Effector memory CD4-positive, alpha-beta T cell (primary cell): ENCODE data around the gene FAM89B.

Source experiments
- DNase-seq, 3 donors: peaks; one replicate each; pipeline ENCODE4 v3.0.0-alpha.2; 2020
- H3K27ac ChIP-seq: 2 replicates; pipeline ENCODE4 v1.7.0; 2013; ENCODE audit warnings: mild to moderate bottlenecking, low read length, moderate library complexity; ENCODE audit not compliant: insufficient read depth, poor library complexity, severe bottlenecking
- H3K27me3 ChIP-seq: replicated peaks from 2 replicates; pipeline ENCODE4 v1.7.0; 2013; ENCODE audit warnings: mild to moderate bottlenecking, low read length; ENCODE audit not compliant: insufficient read depth, control insufficient read depth, poor library complexity, severe bottlenecking
- H3K36me3 ChIP-seq: 2 replicates; pipeline ENCODE4 v1.7.0; 2013; ENCODE audit warnings: mild to moderate bottlenecking, low read length, moderate library complexity; ENCODE audit not compliant: control insufficient read depth, insufficient read depth
- H3K4me1 ChIP-seq: 2 replicates; pipeline ENCODE4 v1.7.0; 2013; ENCODE audit warnings: low read length, mild to moderate bottlenecking; ENCODE audit not compliant: control insufficient read depth, insufficient read depth, poor library complexity, severe bottlenecking
- H3K4me3 ChIP-seq: 2 replicates; pipeline ENCODE4 v1.7.0; 2013; ENCODE audit warnings: low read length, low read depth, mild to moderate bottlenecking; ENCODE audit not compliant: insufficient read depth, poor library complexity, severe bottlenecking
- H3K9me3 ChIP-seq: 2 replicates; pipeline ENCODE4 v1.7.0; 2013; ENCODE audit warnings: mild to moderate bottlenecking, low read length, moderate library complexity; ENCODE audit not compliant: control insufficient read depth

The FAM89B gene

GRCh38 chr11:65590240-65590738, 18.0 kb downstream of the FAM89B start:
- Histone ChIP-seq H3K4me3 (no peak overlapping the region), H3K27me3 (no peaks in the 10 kb centered on the region), H3K36me3 (peaks cover 42% of the 10 kb centered on the region), H3K4me1 (peaks cover 24% of the 10 kb centered on the region), H3K9me3 (no peaks in the 10 kb centered on the region), H3K27ac (no peak overlapping the region)
- no peak for DNase-seq

GRCh38 chr11:65591939-65592857, 19.9 kb downstream of the FAM89B start:
- H3K27me3 ChIP-seq: no peaks in the 10 kb centered on the region
- H3K9me3 ChIP-seq: no peaks in the 10 kb centered on the region
- no peak for DNase-seq
- H3K4me3 ChIP-seq: no peak overlapping the region
- H3K36me3 ChIP-seq: peaks cover 28% of the 10 kb centered on the region
- H3K4me1 ChIP-seq: peaks cover 32% of the 10 kb centered on the region
- no peak overlapping the region for H3K27ac ChIP-seq

- Histone ChIP-seq H3K4me1 (peaks cover 25% of the 10 kb centered on the region), H3K27ac (no peak overlapping the region), H3K4me3 (no peak overlapping the region), H3K27me3 (no peaks in the 10 kb centered on the region), H3K36me3 (peaks cover 34% of the 10 kb centered on the region), H3K9me3 (no peaks in the 10 kb centered on the region)
- DNase-seq: no peak
Measured at GRCh38 chr11:65592858-65593517, 20.6 kb downstream of the FAM89B start.

GRCh38 chr11:65593518-65594414, 21.4 kb downstream of the FAM89B start:
- Histone ChIP-seq H3K27me3 (no peaks in the 10 kb centered on the region), H3K36me3 (peaks cover 42% of the 10 kb centered on the region), H3K27ac (no peak overlapping the region), H3K9me3 (no peaks in the 10 kb centered on the region), H3K4me1 (peaks cover 17% of the 10 kb centered on the region), H3K4me3 (no peak overlapping the region)
- DNase-seq: no peak

GRCh38 chr11:65595131-65595530, 22.8 kb downstream of the FAM89B start:
- Histone ChIP-seq H3K27ac (peak overlapping the region; percentile 22), H3K4me1 (peaks cover 16% of the 10 kb centered on the region), H3K9me3 (no peaks in the 10 kb centered on the region), H3K27me3 (no peaks in the 10 kb centered on the region), H3K4me3 (no peak overlapping the region), H3K36me3 (peaks cover 42% of the 10 kb centered on the region)
- DNase-seq: no peak

GRCh38 chr11:65595543-65596281, 23.4 kb downstream of the FAM89B start, which contains the start of gene KCNK7:
Gene KCNK7, minus strand, starts transcription at chr11:65595800. Its CDS starts 28 bp downstream, at chr11:65595772.
- peak within 1 kb of the TSS; percentile 22 for H3K27ac ChIP-seq
- H3K27me3 ChIP-seq: no peaks in the 10 kb centered on the region
- DNase-seq: no peak
- H3K4me3 ChIP-seq: no peak within 1 kb of the TSS
- H3K9me3 ChIP-seq: no peaks in the 10 kb centered on the region
- peaks cover 38% of the 10 kb centered on the region for H3K36me3 ChIP-seq
- H3K4me1 ChIP-seq: peaks cover 16% of the 10 kb centered on the region

GRCh38 chr11:65596520-65596919, 24.2 kb downstream of the FAM89B start:
- H3K36me3 ChIP-seq: peaks cover 38% of the 10 kb centered on the region
- no peak overlapping the region for H3K27ac ChIP-seq

GRCh38 chr11:65598258-65598699, 25.9 kb downstream of the FAM89B start:
- Histone ChIP-seq H3K9me3 (no peaks in the 10 kb centered on the region), H3K36me3 (peaks cover 31% of the 10 kb centered on the region), H3K27me3 (no peaks in the 10 kb centered on the region), H3K27ac (no peak overlapping the region), H3K4me3 (no peak overlapping the region), H3K4me1 (peaks cover 16% of the 10 kb centered on the region)
- DNase-seq: no peak

More at GRCh38 chr11:65596520-65596919, 24.2 kb downstream of the FAM89B start:
- no peaks in the 10 kb centered on the region for H3K27me3 ChIP-seq
- no peak overlapping the region for H3K4me3 ChIP-seq
- DNase-seq: no peak
- peaks cover 16% of the 10 kb centered on the region for H3K4me1 ChIP-seq
- no peaks in the 10 kb centered on the region for H3K9me3 ChIP-seq
